COLO668 (cell line): Measurements from ENCODE around the gene TNF.

Experiments used
- DNase-seq: peaks from one replicate; lab custom pipeline; 2025; ENCODE audit not compliant: unreplicated experiment; lab: John Stamatoyannopoulos, UW

The TNF gene

GRCh38 chr6:31572041-31572911 lies 3.1 kb upstream of the TNF start, which contains the start of gene LTA:
TSS of gene LTA (plus strand) at chr6:31572289. CDS start at chr6:31572743, 454 bp downstream.
- no peak for DNase-seq

- no peak for DNase-seq
Measured at GRCh38 chr6:31573239-31574105, 1.9 kb upstream of the TNF start.

- no peak for DNase-seq
Measured at GRCh38 chr6:31574106-31575061, 981 bp upstream of the TNF start.

DNA sequence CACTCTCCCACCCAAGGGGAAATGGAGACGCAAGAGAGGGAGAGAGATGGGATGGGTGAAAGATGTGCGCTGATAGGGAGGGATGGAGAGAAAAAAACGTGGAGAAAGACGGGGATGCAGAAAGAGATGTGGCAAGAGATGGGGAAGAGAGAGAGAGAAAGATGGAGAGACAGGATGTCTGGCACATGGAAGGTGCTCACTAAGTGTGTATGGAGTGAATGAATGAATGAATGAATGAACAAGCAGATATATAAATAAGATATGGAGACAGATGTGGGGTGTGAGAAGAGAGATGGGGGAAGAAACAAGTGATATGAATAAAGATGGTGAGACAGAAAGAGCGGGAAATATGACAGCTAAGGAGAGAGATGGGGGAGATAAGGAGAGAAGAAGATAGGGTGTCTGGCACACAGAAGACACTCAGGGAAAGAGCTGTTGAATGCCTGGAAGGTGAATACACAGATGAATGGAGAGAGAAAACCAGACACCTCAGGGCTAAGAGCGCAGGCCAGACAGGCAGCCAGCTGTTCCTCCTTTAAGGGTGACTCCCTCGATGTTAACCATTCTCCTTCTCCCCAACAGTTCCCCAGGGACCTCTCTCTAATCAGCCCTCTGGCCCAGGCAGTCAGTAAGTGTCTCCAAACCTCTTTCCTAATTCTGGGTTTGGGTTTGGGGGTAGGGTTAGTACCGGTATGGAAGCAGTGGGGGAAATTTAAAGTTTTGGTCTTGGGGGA lies 754 bp downstream of the TNF start:
- no peak for DNase-seq

DNA sequence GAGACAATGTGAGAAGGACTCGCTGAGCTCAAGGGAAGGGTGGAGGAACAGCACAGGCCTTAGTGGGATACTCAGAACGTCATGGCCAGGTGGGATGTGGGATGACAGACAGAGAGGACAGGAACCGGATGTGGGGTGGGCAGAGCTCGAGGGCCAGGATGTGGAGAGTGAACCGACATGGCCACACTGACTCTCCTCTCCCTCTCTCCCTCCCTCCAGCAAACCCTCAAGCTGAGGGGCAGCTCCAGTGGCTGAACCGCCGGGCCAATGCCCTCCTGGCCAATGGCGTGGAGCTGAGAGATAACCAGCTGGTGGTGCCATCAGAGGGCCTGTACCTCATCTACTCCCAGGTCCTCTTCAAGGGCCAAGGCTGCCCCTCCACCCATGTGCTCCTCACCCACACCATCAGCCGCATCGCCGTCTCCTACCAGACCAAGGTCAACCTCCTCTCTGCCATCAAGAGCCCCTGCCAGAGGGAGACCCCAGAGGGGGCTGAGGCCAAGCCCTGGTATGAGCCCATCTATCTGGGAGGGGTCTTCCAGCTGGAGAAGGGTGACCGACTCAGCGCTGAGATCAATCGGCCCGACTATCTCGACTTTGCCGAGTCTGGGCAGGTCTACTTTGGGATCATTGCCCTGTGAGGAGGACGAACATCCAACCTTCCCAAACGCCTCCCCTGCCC lies 1.7 kb downstream of the TNF start:
- no peak for DNase-seq

DNA sequence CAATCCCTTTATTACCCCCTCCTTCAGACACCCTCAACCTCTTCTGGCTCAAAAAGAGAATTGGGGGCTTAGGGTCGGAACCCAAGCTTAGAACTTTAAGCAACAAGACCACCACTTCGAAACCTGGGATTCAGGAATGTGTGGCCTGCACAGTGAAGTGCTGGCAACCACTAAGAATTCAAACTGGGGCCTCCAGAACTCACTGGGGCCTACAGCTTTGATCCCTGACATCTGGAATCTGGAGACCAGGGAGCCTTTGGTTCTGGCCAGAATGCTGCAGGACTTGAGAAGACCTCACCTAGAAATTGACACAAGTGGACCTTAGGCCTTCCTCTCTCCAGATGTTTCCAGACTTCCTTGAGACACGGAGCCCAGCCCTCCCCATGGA lies 2.2 kb downstream of the TNF start:
- no peak for DNase-seq

DNA sequence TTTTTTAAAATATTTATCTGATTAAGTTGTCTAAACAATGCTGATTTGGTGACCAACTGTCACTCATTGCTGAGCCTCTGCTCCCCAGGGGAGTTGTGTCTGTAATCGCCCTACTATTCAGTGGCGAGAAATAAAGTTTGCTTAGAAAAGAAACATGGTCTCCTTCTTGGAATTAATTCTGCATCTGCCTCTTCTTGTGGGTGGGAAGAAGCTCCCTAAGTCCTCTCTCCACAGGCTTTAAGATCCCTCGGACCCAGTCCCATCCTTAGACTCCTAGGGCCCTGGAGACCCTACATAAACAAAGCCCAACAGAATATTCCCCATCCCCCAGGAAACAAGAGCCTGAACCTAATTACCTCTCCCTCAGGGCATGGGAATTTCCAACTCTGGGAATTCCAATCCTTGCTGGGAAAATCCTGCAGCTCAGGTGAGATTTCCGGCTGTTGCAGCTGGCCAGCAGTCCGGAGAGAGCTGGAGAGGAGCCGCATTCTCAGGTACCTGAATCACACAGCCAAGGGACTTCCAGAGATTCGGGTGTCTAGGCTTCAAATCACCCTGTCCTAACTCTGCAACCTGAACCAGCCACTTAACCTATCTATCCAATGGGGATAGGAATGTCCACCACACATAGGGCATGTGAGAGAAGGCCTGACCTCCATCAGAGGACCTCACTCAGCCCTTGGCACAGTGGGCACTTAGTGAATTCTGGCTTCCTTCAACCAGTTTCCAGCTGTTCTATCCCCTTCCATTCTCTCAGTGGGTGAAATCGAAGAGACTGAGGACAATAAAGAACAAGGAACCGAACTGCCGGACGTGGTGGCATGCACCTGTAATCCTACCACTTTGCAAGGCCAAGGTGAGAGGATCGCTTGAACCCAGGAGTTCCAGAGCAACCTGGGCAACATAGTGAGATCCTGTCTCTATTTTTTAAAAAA lies 3.1 kb downstream of the TNF start:
- DNase-seq: no peak

DNA sequence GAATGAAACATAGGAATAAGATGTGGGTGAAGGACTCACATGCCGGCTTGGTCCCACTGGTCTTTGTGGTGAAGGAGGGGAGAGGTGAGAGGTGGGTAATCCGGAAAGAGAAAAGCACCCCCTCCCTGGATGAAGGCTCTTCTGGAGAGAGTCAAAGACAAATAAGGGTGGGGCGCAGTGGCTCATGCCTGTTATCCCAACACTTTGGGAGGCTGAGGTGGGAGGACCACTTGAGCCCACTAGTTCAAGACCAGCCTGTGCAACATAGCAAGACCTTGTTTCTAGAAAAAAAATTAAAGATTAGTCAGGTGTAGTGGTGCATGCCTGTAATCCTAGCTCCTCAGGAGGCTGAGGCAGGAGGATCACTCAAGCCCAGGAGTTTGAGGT lies 3.7 kb downstream of the TNF start:
- no peak for DNase-seq

DNA sequence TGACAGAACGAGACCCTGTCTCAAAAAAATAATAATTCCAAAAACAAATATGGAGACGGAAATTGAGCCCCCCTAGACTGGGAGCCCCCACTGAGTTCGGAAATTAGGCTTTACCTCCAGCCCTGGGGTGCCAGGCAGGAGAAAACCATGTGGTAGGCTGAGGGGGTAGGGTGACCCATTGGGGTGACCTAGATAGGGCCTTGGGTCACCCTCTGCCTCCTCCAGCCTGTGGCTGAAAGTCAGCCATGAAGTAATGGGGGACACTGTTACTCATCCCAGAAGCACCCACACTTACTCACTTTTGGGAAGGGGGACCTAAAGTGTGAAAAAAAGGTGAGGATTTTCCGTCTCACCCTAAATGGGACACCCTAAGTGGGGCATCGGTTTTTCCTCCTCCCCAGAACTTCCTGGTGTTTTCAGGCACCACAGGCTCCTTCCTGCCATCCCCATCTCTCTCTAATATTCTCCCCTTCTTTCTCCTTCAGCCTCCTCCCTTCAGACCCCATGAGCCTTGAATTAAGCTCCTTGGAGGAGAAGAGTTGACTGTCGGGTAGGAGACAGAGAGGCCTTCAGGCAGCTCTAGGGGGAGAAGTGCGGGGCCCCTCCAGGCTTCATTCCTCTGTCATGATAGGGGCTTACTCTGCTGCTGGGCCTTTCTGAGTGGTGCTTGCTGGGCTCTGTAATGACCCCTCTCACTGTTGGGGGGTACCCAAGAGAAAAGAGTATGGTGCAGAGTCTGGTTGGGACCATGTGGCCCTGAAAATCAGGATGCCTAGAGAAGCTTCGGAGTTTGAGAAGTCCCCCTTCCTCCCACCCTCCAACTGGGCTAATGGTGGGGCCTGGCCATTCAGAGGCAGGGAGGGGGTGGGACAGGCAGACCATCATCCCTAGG lies 4.4 kb downstream of the TNF start:
- DNase-seq: no peak

DNA sequence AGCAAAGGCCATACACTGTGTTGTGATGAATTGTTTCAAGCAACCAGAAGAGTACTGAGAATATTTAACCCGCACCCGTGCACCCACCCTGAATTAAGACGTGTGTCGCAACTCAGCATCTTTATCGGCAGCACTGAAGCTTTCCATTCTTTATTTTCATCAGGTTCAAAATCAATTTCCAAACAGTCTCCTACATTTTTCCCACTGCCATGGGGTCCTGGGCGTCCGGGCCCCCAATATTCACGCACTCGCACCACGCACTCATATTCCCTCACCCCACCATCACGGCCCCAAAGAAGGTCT lies 5.0 kb downstream of the TNF start:
- DNase-seq: no peak

- DNase-seq: peak; percentile 58
Measured at GRCh38 chr6:31580807-31581433, 5.6 kb downstream of the TNF start.

DNA sequence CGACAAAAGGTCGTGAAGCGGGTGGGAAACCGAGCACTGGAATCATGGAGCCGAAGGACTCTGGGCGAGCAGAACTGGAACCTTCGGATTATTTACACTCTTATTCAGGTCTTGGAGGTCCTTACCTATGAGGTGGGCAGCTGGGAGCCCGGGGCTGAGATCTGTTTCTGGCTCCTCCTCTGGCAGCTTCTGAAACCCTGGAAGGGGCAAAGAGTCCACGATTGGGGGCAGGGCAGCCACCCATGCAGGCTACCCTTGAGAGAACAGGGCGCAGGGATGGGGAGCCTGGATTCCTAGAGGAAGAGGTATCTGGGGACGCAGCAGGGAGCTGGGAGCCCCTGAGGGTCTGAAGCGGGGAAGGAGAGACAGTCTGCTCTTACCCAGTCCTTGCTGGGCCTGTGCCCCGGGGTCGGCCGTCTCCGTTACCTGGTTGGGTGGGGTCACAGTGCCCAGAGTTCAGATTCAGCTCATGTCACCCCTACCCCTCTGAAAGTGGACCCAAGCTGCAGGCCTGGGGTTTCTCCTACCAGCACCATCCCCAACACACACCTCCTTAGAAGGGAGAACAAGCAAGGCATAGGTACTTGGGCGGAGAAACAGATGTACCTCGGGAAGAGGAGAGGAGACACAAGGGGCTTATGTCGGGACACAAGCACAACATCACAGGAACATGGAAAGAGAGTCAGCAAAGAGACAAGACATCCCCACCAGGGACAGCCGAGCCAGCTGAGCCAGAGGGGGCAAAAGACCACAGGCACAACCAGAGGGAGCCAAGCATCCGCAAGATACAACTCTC lies 6.3 kb downstream of the TNF start:
- no peak for DNase-seq

DNA sequence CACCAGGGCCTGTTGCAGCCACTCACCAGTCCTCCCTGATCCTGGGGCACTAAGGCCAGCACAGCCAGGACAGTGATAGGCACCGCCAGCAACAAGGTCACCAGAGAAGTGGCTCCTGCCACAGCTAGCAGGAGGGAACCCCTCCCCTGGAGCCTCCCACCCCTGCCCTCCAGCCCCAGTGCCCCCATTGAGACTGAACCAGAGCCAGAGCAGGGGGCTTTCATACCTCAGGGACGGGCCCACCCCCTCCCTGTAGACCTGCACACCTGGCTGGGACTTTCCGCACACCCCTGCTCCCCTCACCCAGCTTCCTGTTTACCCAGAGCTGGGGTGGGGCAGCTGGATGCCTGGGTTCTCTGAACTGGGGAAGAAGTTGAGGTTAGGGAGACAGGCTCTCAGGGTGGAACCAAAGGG lies 6.9 kb downstream of the TNF start, which contains the start of gene LTB:
LTB (minus strand) TSS at position 195 of the 414 bp plus-strand sequence; CDS start at position 188, 7 bp downstream.
- DNase-seq: no peak

- no peak for DNase-seq
Measured at GRCh38 chr6:31585491-31585890, 10.1 kb downstream of the TNF start.

DNA sequence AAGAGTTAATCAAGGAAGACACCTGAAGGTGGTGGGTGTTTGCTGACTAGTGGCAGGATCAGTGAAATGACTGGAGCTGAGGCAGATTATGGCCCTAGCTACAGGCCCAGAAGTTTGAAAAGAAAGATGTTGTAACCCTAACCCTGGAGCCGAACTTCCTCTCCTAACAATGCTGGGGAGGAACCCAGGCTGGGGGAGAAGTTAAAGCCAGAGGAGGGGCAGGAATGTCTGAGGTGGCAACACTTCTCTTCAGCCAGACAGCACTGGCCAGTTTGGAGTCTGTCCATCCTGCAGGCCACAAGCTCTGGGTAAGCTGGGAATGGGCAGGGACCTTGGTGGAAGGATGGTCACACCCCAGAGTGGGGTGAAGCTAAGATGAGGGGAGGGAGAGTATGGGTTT lies 10.6 kb downstream of the TNF start, which contains the start of gene LST1:
LST1 (plus strand) TSS at position 270 of the 400 bp plus-strand sequence. CDS start 1,023 bp downstream, outside the sequence.
- no peak for DNase-seq

- DNase-seq: no peak
Measured at GRCh38 chr6:31586599-31587281, 11.4 kb downstream of the TNF start.
